Measurements from ENCODE around the gene IFI27L1.

DNA sequence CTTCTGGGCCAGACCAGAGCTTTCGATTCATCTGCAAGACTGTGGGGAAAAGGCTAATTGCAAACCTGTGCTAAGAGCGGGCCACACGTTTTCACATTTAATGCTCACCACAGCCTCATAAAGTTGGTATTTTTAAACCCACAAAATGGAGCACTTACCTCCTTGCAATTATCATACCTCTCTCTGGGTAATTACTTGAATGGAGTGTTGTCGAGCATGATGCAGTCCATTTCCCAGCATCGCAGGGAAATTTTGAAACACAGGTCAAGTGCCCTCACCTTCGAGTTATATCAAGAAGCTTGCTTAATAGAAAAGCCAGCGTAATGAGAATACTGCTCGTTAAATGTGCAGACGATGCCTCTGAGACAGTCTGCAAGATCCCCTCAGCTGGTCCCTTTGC lies 57.1 kb downstream of the IFI27L1 start:
- TF ChIP-seq GATA2 (IDR thresholded peaks at IDR 0.05; ENCODE audit: low read depth, low read length), result no peak
- no peak for TF ChIP-seq GATA3 (IDR thresholded peaks at IDR 0.05; ENCODE audit: low read depth, low read length)
